GM12878 (cell line): ENCODE data around the gene HERPUD1. TPM values are rescaled to one million over a fixed set of nuclear protein-coding genes. Genes with fewer than 3 reads are reported as not detected.

Source experiments
- ATAC-seq: fragments of 200-7000 bp; cut with Tn5 transposase; 3 replicates; pipeline ENCODE4 v1.9.1; 2020; ENCODE audit warnings: mild to moderate bottlenecking, moderate library complexity
- BruUV-seq: library from RNA; stranded (reverse); fragments of 400-500 nt; replicated peaks from 2 replicates; lab custom pipeline; 2021; lab: Mats Ljungman, UMichigan
- CTCF ChIA-PET: fragments of 300-600 bp; sonication (Branson Sonifier 250); formaldehyde crosslinking; extraction: SDS; loops from one replicate; lab custom pipeline; 2021; ENCODE audit warnings: inconsistent platforms; lab: Yijun Ruan, JAX
- POLR2A ChIA-PET: fragments of 350-600 bp; formaldehyde crosslinking; extraction: SDS; loops from one replicate; lab custom pipeline; 2021; ENCODE audit warnings: inconsistent platforms; lab: Charles Lee
- RAD21 ChIA-PET: fragments of 300-600 bp; sonication (Branson Sonifier 250); formaldehyde crosslinking; loops from one replicate; lab custom pipeline; 2023; ENCODE audit warnings: antibody characterized with exemption; ENCODE audit not compliant: unreplicated experiment; lab: Charles Lee
- SMC1A ChIA-PET: fragments of 300-600 bp; sonication (Branson Sonifier 250); formaldehyde crosslinking; loops from one replicate; lab custom pipeline; 2023; ENCODE audit not compliant: unreplicated experiment, uncharacterized antibody; lab: Charles Lee
- DNase-seq: peaks from one replicate; pipeline ENCODE4 v3.0.0-alpha.2; 2011; ENCODE audit warnings: low read depth, low spot score
- FAIRE-seq: peaks from 3 replicates; lab custom pipeline; 2011; peaks lifted over from hg19 to GRCh38; lab: Jason Lieb, UNC
- H2AFZ ChIP-seq: 2 replicates; pipeline ENCODE4 v1.6.0; 2011; ENCODE audit warnings: low read depth, low read length, control low read depth; ENCODE audit not compliant: control insufficient read depth
- H3K27ac ChIP-seq: 2 replicates; pipeline ENCODE4 v1.5.1; 2011; ENCODE audit warnings: control low read depth; ENCODE audit not compliant: control insufficient read depth, insufficient read depth
- H3K27me3 ChIP-seq, 2 experiments: replicated peaks in 1 of 2; 2 replicates each; pipeline versions ENCODE4 v1.6.0 to v1.6.1; 2011; ENCODE audit warnings: low read length in 1 of 2; ENCODE audit not compliant: control insufficient read depth in 2 of 2, insufficient read depth in 2 of 2
- H3K36me3 ChIP-seq, 2 experiments: 2 replicates each; pipeline ENCODE4 v1.5.1; 2011; ENCODE audit warnings: low read length in 1 of 2; ENCODE audit not compliant: control insufficient read depth in 2 of 2, insufficient read depth in 2 of 2
- H3K4me1 ChIP-seq: 2 replicates; pipeline ENCODE4 v1.6.1; 2011; ENCODE audit warnings: mild to moderate bottlenecking, low read length, moderate library complexity, mixed read lengths; ENCODE audit not compliant: control insufficient read depth, insufficient read depth
- H3K4me2 ChIP-seq: 2 replicates; pipeline ENCODE4 v1.6.0; 2011; ENCODE audit warnings: control low read depth; ENCODE audit not compliant: control insufficient read depth, insufficient read depth
- H3K4me3 ChIP-seq: fragments of 200-600 bp; sonication (generic); 2 replicates; pipeline ENCODE4 v1.5.1; 2016
- H3K79me2 ChIP-seq: 2 replicates; pipeline ENCODE4 v1.6.0; 2011; ENCODE audit warnings: low read length; ENCODE audit not compliant: control insufficient read depth, insufficient read depth
- H3K9ac ChIP-seq: 2 replicates; pipeline ENCODE4 v1.8.0; 2011; ENCODE audit warnings: low read length, control low read depth, mixed read lengths; ENCODE audit not compliant: control insufficient read depth, insufficient read depth
- H3K9me3 ChIP-seq: replicated peaks from 3 replicates; pipeline ENCODE4 v1.5.1; 2011; ENCODE audit warnings: mild to moderate bottlenecking, low read length; ENCODE audit not compliant: control insufficient read depth, insufficient read depth
- H4K20me1 ChIP-seq: 2 replicates; pipeline ENCODE4 v1.6.0; 2011; ENCODE audit not compliant: control insufficient read depth, insufficient read depth
- PAX8 ChIP-seq: fragments of 450-650 bp; IDR thresholded peaks from 2 replicates; pipeline ENCODE4 v1.6.1; 2017; ENCODE audit warnings: mild to moderate bottlenecking, moderate library complexity
- WGBS: methylation state at CpG from one replicate; pipeline ENCODE4 v1.1.6; 2016; ENCODE audit warnings: low lambda C conversion rate; ENCODE audit not compliant: insufficient replicate concordance, insufficient coverage; ENCODE audit errors: missing lambda C conversion rate; 5-methylcytosine and 5-hydroxymethylcytosine counted together
- in situ Hi-C: fragments of 300-500 bp; cut with MboI; formaldehyde crosslinking; loops from 9 replicates; pipeline ENCODE4 v1.14.3; 2018; ENCODE audit warnings: mixed read lengths
- intact Hi-C: fragments of 100-400 bp; cut with micrococcal nuclease; formaldehyde crosslinking; loops from one replicate; pipeline ENCODE4 v1.14.2; 2022; ENCODE audit not compliant: unreplicated experiment
- polyA plus RNA-seq, 11 experiments: library from polyadenylated mRNA; depleted of rRNA in 4 of 11; unstranded in 6 of 11; stranded (reverse) in 5 of 11; fragments of >200 nt; fragmentation: Nextera tagmentation in 4 of 11; fragmentation: Illumina TruSeq in 1 of 11; extraction: Ambion mirVana in 4 of 11; extraction: Trizol in 1 of 11; gene quantifications; 1 replicate in 1 of 11; 2 replicates in 10 of 11; pipeline versions ENCODE4 v1.2.1 to v1.2.3, GENCODE V29; 2011 to 2016; ENCODE audit warnings: inconsistent platforms in 2 of 11, missing spikeins in 2 of 11, low read depth in 1 of 11
- total RNA-seq, 4 experiments: library from RNA; depleted of rRNA in 3 of 4; stranded (reverse); fragments of >200 nt in 3 of 4; fragmentation: Illumina TruSeq in 1 of 4; extraction: Trizol in 1 of 4; gene quantifications; 2 replicates each; pipeline versions ENCODE4 v1.2.1 to v1.2.3, GENCODE V29; 2013 to 2021
- TF ChIP-seq, protein P1 (sequence below): fragments of 450-650 bp; IDR thresholded peaks from 2 replicates; pipeline ENCODE4 v1.6.1; 2017; ENCODE audit warnings: mild to moderate bottlenecking, moderate library complexity
- TF ChIP-seq, protein P2 (sequence below): fragments of 450-650 bp; IDR thresholded peaks from 2 replicates; pipeline ENCODE4 v1.6.1; 2016; ENCODE audit warnings: mild to moderate bottlenecking

HERPUD1 gene
- total and polyA plus RNA-seq, 10 of the 15 experiments (the other 5 are each of a cell fraction or from before 2014, with no cell fraction given): 32.6 to 212 (median 122) TPM

DNA sequence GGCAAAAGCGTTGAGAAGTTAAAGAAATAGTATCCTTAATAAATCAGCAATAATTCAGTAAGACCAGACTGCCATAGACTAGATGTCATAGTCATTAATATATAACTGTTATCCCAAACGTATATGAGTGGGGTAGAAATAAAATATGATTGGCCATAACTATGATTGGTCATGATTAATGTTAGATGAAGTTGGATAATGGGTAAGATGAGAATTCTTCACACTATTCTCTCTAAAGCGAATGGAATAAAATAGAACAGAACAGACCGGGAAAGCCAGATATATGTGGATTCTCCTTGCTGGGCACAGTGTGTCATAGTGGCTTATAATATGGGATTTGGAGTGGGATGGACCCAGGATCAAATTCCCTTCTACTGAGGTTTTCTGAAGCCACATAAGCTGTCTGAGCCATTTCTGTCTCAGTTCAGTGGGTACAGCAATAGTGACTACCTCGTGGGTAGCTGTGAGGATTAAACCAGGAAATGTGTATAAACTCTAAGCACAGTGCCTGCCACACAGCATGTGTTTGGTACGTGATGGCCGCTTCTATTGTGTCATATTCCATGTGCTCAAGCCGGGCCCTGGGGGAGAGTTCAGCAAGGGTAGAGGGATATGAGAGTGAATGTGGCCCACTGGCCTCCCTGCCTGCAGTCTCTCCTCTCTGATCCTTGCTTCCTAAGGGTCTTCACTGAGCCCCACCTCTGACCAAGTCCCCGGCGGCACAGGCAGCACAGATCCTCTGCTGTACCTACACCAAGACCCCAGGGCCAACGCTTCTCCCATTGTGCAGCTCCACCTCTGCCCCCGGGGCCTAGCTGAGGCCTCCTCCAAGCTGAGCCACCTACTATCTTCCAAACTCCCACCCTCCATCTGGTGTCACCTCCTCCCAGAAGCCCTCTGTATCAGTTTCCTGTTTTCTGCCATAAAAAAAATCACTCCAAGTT is 33.5 kb downstream of the HERPUD1 start:
- Histone ChIP-seq H3K27me3 (no peaks in the 10 kb centered on the region), H3K9me3 (no peaks in the 10 kb centered on the region), H3K4me3 (no peak overlapping the region), H3K27ac (no peak overlapping the region), H2AFZ (no peak overlapping the region; the same call in 1 of the 2 replicates), H3K4me1 (peaks cover 8% of the 10 kb centered on the region), H4K20me1 (no peaks in the 10 kb centered on the region), H3K36me3 (no peaks in the 10 kb centered on the region)
- ChIA-PET SMC1A (interaction anchor here (0.7 to 31.6 kb wide), 30 partner anchors 10 to 201 kb away, joined by 3 to 604 read pairs (median 4); partner anchors contain the start of gene NLRC5), POLR2A (interaction anchor here (0.6 to 17.6 kb wide), 13 partner anchors 9 to 80 kb away, joined by 3 to 343 read pairs (median 3); partner anchors contain the start of gene NLRC5), RAD21 (interaction anchor here (0.6 to 16.8 kb wide), 27 partner anchors 9 to 219 kb away, joined by 3 to 376 read pairs (median 6); partner anchors contain the start of gene NLRC5), CTCF (interaction anchor here (0.9 to 17.5 kb wide), 34 partner anchors 13 to 446 kb away, joined by 3 to 420 read pairs (median 10); partner anchors contain the start of genes NLRC5 and SLC12A3)
- in situ Hi-C loops (no loop called here), intact Hi-C loops (loop anchor here (2.0 kb wide), 1 partner anchor 49 kb away; no protein-coding TSS in a partner anchor)
- FAIRE-seq: no peak
- DNase-seq: no peak
- ATAC-seq: peak; percentile 25
- no peak for TF ChIP-seq PAX8
- TF ChIP-seq, protein P1, sequence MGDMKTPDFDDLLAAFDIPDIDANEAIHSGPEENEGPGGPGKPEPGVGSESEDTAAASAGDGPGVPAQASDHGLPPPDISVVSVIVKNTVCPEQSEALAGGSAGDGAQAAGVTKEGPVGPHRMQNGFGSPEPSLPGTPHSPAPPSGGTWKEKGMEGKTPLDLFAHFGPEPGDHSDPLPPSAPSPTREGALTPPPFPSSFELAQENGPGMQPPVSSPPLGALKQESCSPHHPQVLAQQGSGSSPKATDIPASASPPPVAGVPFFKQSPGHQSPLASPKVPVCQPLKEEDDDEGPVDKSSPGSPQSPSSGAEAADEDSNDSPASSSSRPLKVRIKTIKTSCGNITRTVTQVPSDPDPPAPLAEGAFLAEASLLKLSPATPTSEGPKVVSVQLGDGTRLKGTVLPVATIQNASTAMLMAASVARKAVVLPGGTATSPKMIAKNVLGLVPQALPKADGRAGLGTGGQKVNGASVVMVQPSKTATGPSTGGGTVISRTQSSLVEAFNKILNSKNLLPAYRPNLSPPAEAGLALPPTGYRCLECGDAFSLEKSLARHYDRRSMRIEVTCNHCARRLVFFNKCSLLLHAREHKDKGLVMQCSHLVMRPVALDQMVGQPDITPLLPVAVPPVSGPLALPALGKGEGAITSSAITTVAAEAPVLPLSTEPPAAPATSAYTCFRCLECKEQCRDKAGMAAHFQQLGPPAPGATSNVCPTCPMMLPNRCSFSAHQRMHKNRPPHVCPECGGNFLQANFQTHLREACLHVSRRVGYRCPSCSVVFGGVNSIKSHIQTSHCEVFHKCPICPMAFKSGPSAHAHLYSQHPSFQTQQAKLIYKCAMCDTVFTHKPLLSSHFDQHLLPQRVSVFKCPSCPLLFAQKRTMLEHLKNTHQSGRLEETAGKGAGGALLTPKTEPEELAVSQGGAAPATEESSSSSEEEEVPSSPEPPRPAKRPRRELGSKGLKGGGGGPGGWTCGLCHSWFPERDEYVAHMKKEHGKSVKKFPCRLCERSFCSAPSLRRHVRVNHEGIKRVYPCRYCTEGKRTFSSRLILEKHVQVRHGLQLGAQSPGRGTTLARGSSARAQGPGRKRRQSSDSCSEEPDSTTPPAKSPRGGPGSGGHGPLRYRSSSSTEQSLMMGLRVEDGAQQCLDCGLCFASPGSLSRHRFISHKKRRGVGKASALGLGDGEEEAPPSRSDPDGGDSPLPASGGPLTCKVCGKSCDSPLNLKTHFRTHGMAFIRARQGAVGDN: peak; percentile 25; the same call in 1 of the 2 replicates
- TF ChIP-seq, protein P2, sequence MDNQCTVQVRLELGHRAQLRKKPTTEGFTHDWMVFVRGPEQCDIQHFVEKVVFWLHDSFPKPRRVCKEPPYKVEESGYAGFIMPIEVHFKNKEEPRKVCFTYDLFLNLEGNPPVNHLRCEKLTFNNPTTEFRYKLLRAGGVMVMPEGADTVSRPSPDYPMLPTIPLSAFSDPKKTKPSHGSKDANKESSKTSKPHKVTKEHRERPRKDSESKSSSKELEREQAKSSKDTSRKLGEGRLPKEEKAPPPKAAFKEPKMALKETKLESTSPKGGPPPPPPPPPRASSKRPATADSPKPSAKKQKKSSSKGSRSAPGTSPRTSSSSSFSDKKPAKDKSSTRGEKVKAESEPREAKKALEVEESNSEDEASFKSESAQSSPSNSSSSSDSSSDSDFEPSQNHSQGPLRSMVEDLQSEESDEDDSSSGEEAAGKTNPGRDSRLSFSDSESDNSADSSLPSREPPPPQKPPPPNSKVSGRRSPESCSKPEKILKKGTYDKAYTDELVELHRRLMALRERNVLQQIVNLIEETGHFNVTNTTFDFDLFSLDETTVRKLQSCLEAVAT: 0 out of 2 replicates have a peak, but pooled peaks have one; percentile 16
- TF ChIP-seq, all 136 proteins: peak for 2
- Histone ChIP-seq H3K79me2 (no peaks in the 10 kb centered on the region), H3K4me2 (no peak overlapping the region), H3K9ac (no peak overlapping the region)
- 69% methylated on average over 11 of the region's 12 CpGs for WGBS
- BruUV-seq: no TSS peak
